ENCODE data around the gene ZNF302. TPM values are rescaled to one million over a fixed set of nuclear protein-coding genes. Genes with fewer than 3 reads are reported as not detected.
A peak's percentile ranks its signal among the peaks of the same experiment; 100 is the strongest.
"Not testable (repeated sequence)": the region's sequence is repeated elsewhere in the genome, so short reads cannot be mapped to it uniquely, and the experiment has no call there.

Gene ZNF302
- total RNA-seq, 2 experiments from 2014 or later, result 13.1 to 13.6 TPM

DNA sequence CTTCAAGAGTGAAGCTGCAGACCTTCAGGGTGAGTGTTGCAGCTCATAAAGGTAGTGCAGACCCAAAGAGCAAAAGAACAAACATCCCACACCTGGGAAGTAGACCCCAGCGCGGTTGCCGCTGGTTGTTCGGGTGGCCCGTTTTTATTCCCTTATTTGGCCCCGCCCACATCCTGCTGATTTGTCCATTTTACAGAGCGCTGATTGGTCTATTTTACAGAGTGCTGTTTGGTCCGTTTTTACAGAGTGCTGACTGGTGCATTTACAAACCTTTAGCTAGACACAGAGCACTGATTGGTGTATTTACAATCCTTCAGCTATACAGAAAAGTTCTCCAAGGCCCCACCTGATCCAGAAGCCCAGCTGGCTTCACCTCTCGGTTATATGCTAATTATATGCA lies 1.6 kb upstream of the ZNF302 start:
- intact Hi-C loops (cut with micrococcal nuclease), result loop anchor here (2.0 to 5.0 kb wide), 3 partner anchors 97 to 504 kb away; partner anchors contain the start of genes GRAMD1A, LSM14A and ZNF599
- Mint-ChIP-seq H3K4me3 (peak overlapping the region; percentile 20), H3K9me3 (peaks cover 18% of the 10 kb centered on the region), H3K27me3 (ENCODE audit: low read depth) (no peaks in the 10 kb centered on the region), H3K4me1 (ENCODE audit: low read depth) (peaks cover 26% of the 10 kb centered on the region), H3K36me3 (ENCODE audit: low read depth) (peaks cover 30% of the 10 kb centered on the region), H3K27ac (no peak overlapping the region)
- CTCF ChIA-PET, result interaction anchor here (1.3 kb wide), 1 partner anchor 36 kb away, joined by 3 read pairs; no protein-coding TSS in a partner anchor
- DNase-seq, result no peak

DNA sequence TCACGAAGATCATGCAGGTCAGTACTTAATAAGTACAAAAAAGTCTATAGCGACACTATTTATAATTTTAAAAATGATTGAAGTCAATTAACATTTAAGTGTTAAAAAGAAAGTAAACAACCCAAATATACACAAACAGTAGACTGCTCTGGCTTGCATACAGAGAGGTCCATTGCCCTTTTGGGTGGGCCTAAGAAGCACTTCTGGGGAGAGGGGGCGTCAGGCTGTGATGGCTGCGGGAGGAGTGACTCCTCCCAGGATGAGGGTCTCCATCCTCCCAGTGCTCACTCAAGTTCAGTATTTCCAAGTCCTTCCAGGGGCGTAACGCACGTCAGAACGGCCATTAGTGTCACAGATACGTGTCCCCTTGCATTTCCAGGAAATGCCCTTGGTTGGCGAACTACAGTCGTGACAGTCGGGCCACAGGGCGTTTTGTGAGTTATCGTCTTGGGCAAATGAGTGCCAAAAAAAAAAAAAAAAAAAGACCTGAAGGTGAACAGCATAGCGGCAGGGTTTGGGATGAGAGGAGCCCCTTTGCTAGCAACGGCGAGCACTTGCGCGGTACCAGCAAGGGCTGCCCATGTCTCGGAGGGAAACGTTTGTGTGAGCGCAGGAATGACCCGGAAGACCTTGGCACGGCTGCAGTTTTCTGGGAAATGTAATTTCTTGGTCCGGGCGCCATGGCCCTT lies 637 bp upstream of the ZNF302 start, which contains the start of gene SCGB2B2:
Gene SCGB2B2 (minus strand): TSS at position 463 of the 689 bp plus-strand sequence. CDS start 82,596 bp downstream, outside the sequence.
- Mint-ChIP-seq H3K4me1 (ENCODE audit: low read depth) (peaks cover 26% of the 10 kb centered on the region), H3K4me3 (peak within 1 kb of the TSS; percentile 97), H3K27me3 (ENCODE audit: low read depth) (no peaks in the 10 kb centered on the region), H3K36me3 (ENCODE audit: low read depth) (peaks cover 38% of the 10 kb centered on the region), H3K9me3 (peaks cover 22% of the 10 kb centered on the region), H3K27ac (peak within 1 kb of the TSS; percentile 99)
- intact Hi-C loops (cut with micrococcal nuclease), result loop anchor here (1.0 to 5.0 kb wide), 4 partner anchors 56 to 505 kb away; partner anchors contain the start of genes GRAMD1A, LSM14A and ZNF599
- DNase-seq, result peak; percentile 84
- CTCF ChIA-PET, result interaction anchor here (0.7 to 1.3 kb wide), 3 partner anchors 37 to 503 kb away, joined by 3 to 4 read pairs (median 3); no protein-coding TSS in a partner anchor

DNA sequence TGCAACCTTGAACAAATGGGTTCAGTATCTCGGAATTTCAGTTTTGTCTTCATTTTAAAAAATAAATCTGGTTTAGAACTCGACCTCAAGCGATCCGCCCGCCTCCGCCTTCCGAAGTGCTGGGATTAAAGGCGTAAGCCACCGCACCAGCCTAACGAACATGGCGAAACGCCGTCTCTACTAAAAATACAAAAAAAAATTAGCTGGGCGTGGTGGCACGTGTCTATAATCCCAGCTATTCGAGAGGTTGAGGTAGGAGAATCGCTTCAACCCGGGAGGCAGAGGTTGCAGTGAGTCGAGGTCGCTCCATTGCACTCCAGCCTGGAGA lies 571 bp downstream of the ZNF302 start:
- CTCF ChIA-PET, result interaction anchor here (1.1 to 1.3 kb wide), 2 partner anchors 15 to 38 kb away, joined by 4 read pairs; no protein-coding TSS in a partner anchor
- Mint-ChIP-seq H3K27ac (peak overlapping the region; percentile 99), H3K9me3 (peaks cover 29% of the 10 kb centered on the region), H3K36me3 (ENCODE audit: low read depth) (peaks cover 50% of the 10 kb centered on the region), H3K4me3 (peak overlapping the region; percentile 97), H3K4me1 (ENCODE audit: low read depth) (peaks cover 26% of the 10 kb centered on the region), H3K27me3 (ENCODE audit: low read depth) (no peaks in the 10 kb centered on the region)
- no peak for DNase-seq
- intact Hi-C loops (cut with micrococcal nuclease), result loop anchor here (5.0 kb wide), 2 partner anchors 324 to 506 kb away; partner anchors contain the start of genes GRAMD1A and LSM14A

DNA sequence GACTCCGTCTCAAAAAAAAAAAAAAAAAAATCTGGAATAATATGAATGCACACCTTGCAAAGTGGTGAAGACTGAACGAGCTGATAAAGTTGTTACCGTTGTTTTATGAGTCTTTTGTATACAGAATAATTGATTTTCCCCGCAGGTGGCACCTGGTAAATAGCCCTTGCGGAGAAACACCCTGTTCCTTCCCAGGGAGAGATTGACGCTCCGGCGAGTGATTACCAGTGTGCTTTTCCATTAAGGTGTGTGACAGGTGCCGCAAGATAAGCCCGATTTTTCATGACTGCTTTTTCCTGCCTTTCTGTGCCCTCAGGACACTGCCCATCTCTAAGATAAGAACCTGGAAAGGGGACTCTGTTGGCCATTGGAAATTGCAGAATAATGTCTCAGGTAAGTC lies 943 bp downstream of the ZNF302 start:
- peaks cover 31% of the 10 kb centered on the region for H3K9me3 Mint-ChIP-seq
- H3K36me3 Mint-ChIP-seq (ENCODE audit: low read depth), result peaks cover 53% of the 10 kb centered on the region
- peak overlapping the region; percentile 99 for H3K27ac Mint-ChIP-seq
- CTCF ChIA-PET, result interaction anchor here (1.1 to 1.3 kb wide), 2 partner anchors 16 to 38 kb away, joined by 4 read pairs; no protein-coding TSS in a partner anchor
- peaks cover 26% of the 10 kb centered on the region for H3K4me1 Mint-ChIP-seq (ENCODE audit: low read depth)
- DNase-seq, result no peak
- H3K4me3 Mint-ChIP-seq, result peak overlapping the region; percentile 97
- no peaks in the 10 kb centered on the region for H3K27me3 Mint-ChIP-seq (ENCODE audit: low read depth)
- intact Hi-C loops (cut with micrococcal nuclease), result loop anchor here (5.0 kb wide), 2 partner anchors 324 to 506 kb away; partner anchors contain the start of genes GRAMD1A and LSM14A

DNA sequence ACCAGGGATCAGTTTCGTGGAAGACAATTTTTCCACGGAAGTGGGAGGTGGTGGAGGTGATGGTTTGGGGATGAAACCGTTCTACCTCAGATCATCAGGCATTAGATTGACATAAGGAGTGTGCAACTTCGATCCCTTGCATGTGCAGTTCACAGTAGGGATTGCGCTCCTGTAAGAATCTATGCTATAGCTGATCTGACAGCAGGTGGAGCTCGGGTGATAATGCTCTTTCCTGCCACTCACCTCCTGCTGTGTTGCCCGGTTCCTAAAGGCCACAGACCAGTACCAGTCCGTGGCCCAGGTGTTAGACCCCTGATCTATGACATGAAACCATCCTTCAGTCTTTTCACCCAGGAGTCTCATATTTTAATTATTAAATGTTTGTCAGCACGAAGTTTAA lies 4.0 kb downstream of the ZNF302 start:
- peaks cover 72% of the 10 kb centered on the region for H3K36me3 Mint-ChIP-seq (ENCODE audit: low read depth)
- H3K4me3 Mint-ChIP-seq, result no peak overlapping the region
- intact Hi-C loops (cut with micrococcal nuclease), result no loop called here
- H3K9me3 Mint-ChIP-seq, result peaks cover 53% of the 10 kb centered on the region
- H3K27me3 Mint-ChIP-seq (ENCODE audit: low read depth), result no peaks in the 10 kb centered on the region
- CTCF ChIA-PET, result no interaction called here
- H3K4me1 Mint-ChIP-seq (ENCODE audit: low read depth), result peaks cover 19% of the 10 kb centered on the region
- no peak for DNase-seq
- no peak overlapping the region for H3K27ac Mint-ChIP-seq

DNA sequence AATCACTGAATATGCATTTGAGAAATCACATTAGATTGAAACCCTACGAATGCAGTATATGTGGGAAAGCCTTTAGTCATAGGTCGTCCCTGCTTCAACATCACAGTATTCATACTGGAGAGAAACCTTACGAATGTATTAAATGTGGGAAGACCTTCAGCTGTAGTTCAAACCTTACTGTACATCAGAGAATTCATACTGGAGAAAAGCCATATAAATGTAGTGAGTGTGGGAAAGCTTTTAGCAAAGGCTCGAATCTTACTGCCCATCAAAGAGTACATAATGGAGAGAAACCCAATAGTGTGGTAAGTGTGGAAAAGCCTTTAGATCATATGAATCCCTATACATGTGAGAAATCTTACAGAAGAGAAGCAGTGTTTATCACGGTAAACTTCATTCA lies 7.8 kb downstream of the ZNF302 start:
- intact Hi-C loops (cut with micrococcal nuclease); H3K27me3 Mint-ChIP-seq (ENCODE audit: low read depth); CTCF ChIA-PET; H3K4me3 Mint-ChIP-seq; DNase-seq; H3K27ac Mint-ChIP-seq; H3K4me1 Mint-ChIP-seq (ENCODE audit: low read depth): not testable (repeated sequence)
- Mint-ChIP-seq H3K9me3 (peaks cover 70% of the 10 kb centered on the region), H3K36me3 (ENCODE audit: low read depth) (peaks cover 52% of the 10 kb centered on the region)

DNA sequence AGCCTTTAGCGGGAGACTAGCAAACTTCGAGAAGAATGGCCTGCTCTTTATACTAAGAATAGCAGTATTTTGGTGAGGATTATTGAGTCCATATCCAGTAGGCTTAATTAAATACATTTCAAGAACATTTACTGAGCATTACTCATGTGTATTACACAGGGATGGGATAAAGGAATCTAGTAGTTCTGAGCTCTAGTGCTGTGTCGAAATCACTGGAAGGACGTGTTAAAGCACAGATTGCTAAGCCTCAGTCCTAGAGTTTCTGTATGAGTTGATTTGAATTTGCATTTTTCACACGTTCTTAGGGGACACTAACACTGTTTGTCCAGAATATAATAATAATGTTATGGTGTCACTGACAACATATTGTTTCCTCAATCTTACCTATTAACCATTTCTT lies 9.0 kb downstream of the ZNF302 start:
- Mint-ChIP-seq H3K4me3 (no peak overlapping the region), H3K9me3 (peaks cover 70% of the 10 kb centered on the region), H3K36me3 (ENCODE audit: low read depth) (peaks cover 41% of the 10 kb centered on the region), H3K4me1 (ENCODE audit: low read depth) (no peaks in the 10 kb centered on the region), H3K27ac (no peak overlapping the region), H3K27me3 (ENCODE audit: low read depth) (peaks cover 4% of the 10 kb centered on the region)
- no peak for DNase-seq
- intact Hi-C loops (cut with micrococcal nuclease), result no loop called here
- CTCF ChIA-PET, result no interaction called here

DNA sequence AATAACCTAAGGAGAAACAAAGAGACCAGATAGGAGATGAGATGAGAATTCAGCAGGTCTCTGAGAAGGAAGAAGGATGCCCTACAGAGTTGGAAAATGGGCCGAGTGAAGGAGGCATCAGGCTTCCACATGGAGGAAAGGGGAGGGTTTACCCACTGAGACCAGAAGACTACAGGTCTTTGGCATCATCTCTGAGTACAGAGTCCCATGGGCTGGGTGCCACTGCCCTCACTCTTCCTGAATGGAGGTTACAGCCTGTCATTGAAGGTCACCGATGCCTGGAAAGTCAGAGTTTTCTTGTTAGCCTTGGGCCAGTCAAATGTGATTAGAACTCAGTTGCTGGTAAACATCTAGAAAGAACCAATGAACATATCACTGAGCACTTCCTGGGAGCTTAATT lies 9.9 kb downstream of the ZNF302 start:
- H3K4me1 Mint-ChIP-seq (ENCODE audit: low read depth), result no peaks in the 10 kb centered on the region
- H3K4me3 Mint-ChIP-seq, result no peak overlapping the region
- no peak for DNase-seq
- peaks cover 8% of the 10 kb centered on the region for H3K27me3 Mint-ChIP-seq (ENCODE audit: low read depth)
- intact Hi-C loops (cut with micrococcal nuclease), result no loop called here
- CTCF ChIA-PET, result interaction anchor here (1.0 kb wide), 1 partner anchor 25 kb away, joined by 3 read pairs; no protein-coding TSS in a partner anchor
- H3K27ac Mint-ChIP-seq, result no peak overlapping the region
- peaks cover 65% of the 10 kb centered on the region for H3K9me3 Mint-ChIP-seq
- H3K36me3 Mint-ChIP-seq (ENCODE audit: low read depth), result peaks cover 32% of the 10 kb centered on the region

DNA sequence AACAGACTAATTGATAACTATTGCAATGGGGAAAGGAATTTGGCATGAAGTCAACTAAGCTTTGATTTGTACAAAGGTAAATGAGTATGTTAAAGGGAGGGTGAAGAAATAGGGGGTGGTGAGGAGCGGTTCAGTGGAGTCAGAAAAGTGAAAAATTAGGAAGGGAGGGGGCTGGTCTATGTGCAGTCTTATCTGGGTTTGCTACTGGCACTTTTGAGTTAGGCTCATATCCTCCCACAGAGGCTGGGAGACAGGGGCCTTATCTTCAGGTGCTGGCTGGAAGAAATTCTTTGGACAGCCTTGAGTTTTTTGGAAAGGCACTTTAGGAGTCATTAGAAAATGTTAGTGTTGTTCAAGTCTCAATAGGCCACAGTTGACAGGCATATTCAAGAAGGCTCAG lies 11.1 kb downstream of the ZNF302 start:
- Mint-ChIP-seq H3K27ac (no peak overlapping the region), H3K9me3 (peaks cover 57% of the 10 kb centered on the region), H3K36me3 (ENCODE audit: low read depth) (peaks cover 24% of the 10 kb centered on the region), H3K27me3 (ENCODE audit: low read depth) (peaks cover 12% of the 10 kb centered on the region), H3K4me3 (no peak overlapping the region), H3K4me1 (ENCODE audit: low read depth) (no peaks in the 10 kb centered on the region)
- intact Hi-C loops (cut with micrococcal nuclease), result no loop called here
- DNase-seq, result no peak
- CTCF ChIA-PET, result interaction anchor here (1.0 kb wide), 1 partner anchor 24 kb away, joined by 3 read pairs; no protein-coding TSS in a partner anchor

DNA sequence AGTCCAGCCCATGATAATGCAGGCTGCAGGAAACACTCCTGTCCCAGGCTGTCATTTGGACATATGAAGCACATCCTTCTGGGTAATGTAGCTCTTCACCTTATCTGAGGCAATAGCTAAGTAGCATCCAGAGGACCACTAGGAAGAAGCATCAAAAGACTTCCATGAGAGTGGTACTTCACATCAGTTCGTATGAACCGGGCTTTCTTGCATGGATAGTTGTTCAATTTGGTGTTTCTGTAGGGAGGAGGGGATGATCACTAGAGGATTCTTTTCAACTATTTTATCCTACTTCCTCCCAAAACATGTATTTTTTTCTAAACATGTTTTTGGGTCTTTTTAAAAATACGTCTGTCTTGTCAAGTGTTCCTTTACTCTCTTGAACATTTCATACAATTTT lies 12.9 kb downstream of the ZNF302 start:
- Mint-ChIP-seq H3K4me3 (no peak overlapping the region), H3K36me3 (ENCODE audit: low read depth) (peaks cover 9% of the 10 kb centered on the region), H3K9me3 (peaks cover 44% of the 10 kb centered on the region), H3K4me1 (ENCODE audit: low read depth) (no peaks in the 10 kb centered on the region), H3K27me3 (ENCODE audit: low read depth) (peaks cover 17% of the 10 kb centered on the region), H3K27ac (no peak overlapping the region)
- DNase-seq, result no peak
- CTCF ChIA-PET, result no interaction called here
- intact Hi-C loops (cut with micrococcal nuclease), result no loop called here

DNA sequence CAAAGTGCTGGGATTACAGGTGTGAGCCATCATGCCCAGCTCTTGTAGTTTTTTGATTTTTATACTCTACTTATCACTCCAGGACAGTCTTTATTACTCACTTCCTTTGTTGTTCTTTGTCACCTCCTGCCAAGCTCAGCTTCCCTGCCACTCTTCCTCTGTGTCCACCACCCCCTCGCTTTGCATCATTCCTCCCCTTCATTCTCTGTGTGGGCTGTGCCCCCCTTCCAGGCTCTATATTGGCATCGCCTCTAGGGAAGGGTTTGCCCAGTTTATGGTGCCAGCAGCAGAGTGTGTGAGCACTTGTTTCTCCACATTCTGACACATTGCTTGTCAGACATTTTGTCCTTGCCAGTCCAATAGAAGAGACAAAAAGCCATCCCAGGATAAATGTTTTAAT lies 15.1 kb downstream of the ZNF302 start:
- CTCF ChIA-PET, result no interaction called here
- Mint-ChIP-seq H3K36me3 (ENCODE audit: low read depth) (peaks cover 2% of the 10 kb centered on the region), H3K27me3 (ENCODE audit: low read depth) (peaks cover 17% of the 10 kb centered on the region), H3K4me1 (ENCODE audit: low read depth) (no peaks in the 10 kb centered on the region), H3K27ac (no peak overlapping the region), H3K9me3 (peaks cover 23% of the 10 kb centered on the region), H3K4me3 (no peak overlapping the region)
- intact Hi-C loops (cut with micrococcal nuclease), result no loop called here
- DNase-seq, result no peak

DNA sequence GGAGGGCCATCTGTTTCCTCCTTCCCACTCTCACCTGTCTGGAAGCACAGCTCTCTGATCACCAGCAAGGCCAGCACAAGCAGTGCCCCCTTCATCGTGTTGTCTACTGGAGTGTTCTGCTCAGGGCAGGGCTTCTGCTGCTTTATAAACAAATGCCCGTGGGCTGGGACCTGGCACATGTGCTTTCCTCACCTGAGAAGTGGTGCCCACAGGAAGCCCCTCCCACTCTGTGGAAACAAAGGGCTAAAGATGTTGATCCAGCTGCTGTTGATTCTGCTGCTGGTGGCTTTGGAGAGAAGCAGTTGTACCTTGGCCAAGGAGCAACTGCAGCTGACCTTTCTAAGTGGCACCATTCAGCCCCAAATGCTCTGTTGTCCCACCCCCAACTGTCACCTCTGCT lies 30.2 kb downstream of the ZNF302 start:
- CTCF ChIA-PET, result interaction anchor here (2.0 kb wide), 1 partner anchor 67 kb away, joined by 4 read pairs; no protein-coding TSS in a partner anchor

More for the DNA sequence above, 30.2 kb downstream of the ZNF302 start:
- Mint-ChIP-seq H3K4me1 (ENCODE audit: low read depth) (no peaks in the 10 kb centered on the region), H3K27ac (no peak overlapping the region), H3K27me3 (ENCODE audit: low read depth) (peaks cover 14% of the 10 kb centered on the region), H3K36me3 (ENCODE audit: low read depth) (peaks cover 5% of the 10 kb centered on the region), H3K9me3 (peaks cover 11% of the 10 kb centered on the region), H3K4me3 (no peak overlapping the region)
- DNase-seq, result no peak
- intact Hi-C loops (cut with micrococcal nuclease), result no loop called here

Measured in activated naive CD4-positive, alpha-beta T cell treated with anti-CD3 and anti-CD28 coated beads for 36 hours (primary cell).